Measurements from ENCODE around the gene PXYLP1.

PXYLP1 gene

GRCh38 chr3:141229132-141229531 lies 2.5 kb upstream of the PXYLP1 start:
- no peak for DNase-seq

- no peak for DNase-seq
These were observed 1.3 kb upstream of the PXYLP1 start for GRCh38 chr3:141230293-141230692.

- DNase-seq, result peak; percentile 60
These were observed 563 bp downstream of the PXYLP1 start for GRCh38 chr3:141231952-141232823.

- DNase-seq, result no peak
These were observed 2.0 kb downstream of the PXYLP1 start for GRCh38 chr3:141233457-141234161.

GRCh38 chr3:141234283-141234682 lies 2.7 kb downstream of the PXYLP1 start:
- no peak for DNase-seq

- DNase-seq, result peak; percentile 43
These were observed 4.1 kb downstream of the PXYLP1 start for GRCh38 chr3:141235661-141236171.

GRCh38 chr3:141236361-141236760 lies 4.7 kb downstream of the PXYLP1 start:
- no peak for DNase-seq

GRCh38 chr3:141237701-141238521 lies 6.3 kb downstream of the PXYLP1 start:
- DNase-seq, result peak; percentile 41

- DNase-seq, result no peak
These were observed 8.1 kb downstream of the PXYLP1 start for GRCh38 chr3:141239511-141240281.

- no peak for DNase-seq
These were observed 8.7 kb downstream of the PXYLP1 start for GRCh38 chr3:141240286-141240685.

GRCh38 chr3:141240687-141241615 lies 9.3 kb downstream of the PXYLP1 start:
- no peak for DNase-seq

- no peak for DNase-seq
These were observed 10.2 kb downstream of the PXYLP1 start for GRCh38 chr3:141241616-141242376.

- DNase-seq, result no peak
These were observed 10.9 kb downstream of the PXYLP1 start for GRCh38 chr3:141242377-141243092.

- DNase-seq, result peak; percentile 84
These were observed 11.7 kb downstream of the PXYLP1 start for GRCh38 chr3:141243271-141243707.

- no peak for DNase-seq
These were observed 14.8 kb downstream of the PXYLP1 start for GRCh38 chr3:141246224-141246957.

- no peak for DNase-seq
These were observed 15.3 kb downstream of the PXYLP1 start for GRCh38 chr3:141246958-141247301.

- no peak for DNase-seq
These were observed 16.4 kb downstream of the PXYLP1 start for GRCh38 chr3:141248064-141248463.

GRCh38 chr3:141249041-141249440 lies 17.4 kb downstream of the PXYLP1 start:
- no peak for DNase-seq

- no peak for DNase-seq
These were observed 18.7 kb downstream of the PXYLP1 start for GRCh38 chr3:141250342-141250741.
